ENCODE data around the gene ZBTB20.

The ZBTB20 gene

GRCh38 chr3:114487502-114487901, 659.6 kb downstream of the ZBTB20 start:
- Mint-ChIP-seq H3K4me3 (no peak overlapping the region), H3K27ac (no peak overlapping the region), H3K36me3 (no peaks in the 10 kb centered on the region), H3K9me3 (no peaks in the 10 kb centered on the region), H3K4me1 (no peaks in the 10 kb centered on the region)
- ATAC-seq: no peak
- DNase-seq (ENCODE audit: low spot score in 2 of 2): no peak

GRCh38 chr3:114484919-114485318, 662.2 kb downstream of the ZBTB20 start:
- Mint-ChIP-seq H3K36me3 (no peaks in the 10 kb centered on the region), H3K4me1 (peaks cover 13% of the 10 kb centered on the region), H3K27ac (no peak overlapping the region), H3K9me3 (no peaks in the 10 kb centered on the region), H3K4me3 (no peak overlapping the region)
- ATAC-seq: no peak
- no peak for DNase-seq (ENCODE audit: low spot score in 2 of 2)

GRCh38 chr3:114481113-114481512, 666.0 kb downstream of the ZBTB20 start:
- Mint-ChIP-seq H3K27ac (no peak overlapping the region), H3K4me1 (peaks cover 13% of the 10 kb centered on the region), H3K4me3 (no peak overlapping the region), H3K36me3 (no peaks in the 10 kb centered on the region), H3K9me3 (no peaks in the 10 kb centered on the region)
- DNase-seq (ENCODE audit: low spot score in 2 of 2) (no peak), ATAC-seq (peak; percentile 58)

- H3K4me3 Mint-ChIP-seq: no peak overlapping the region
- H3K9me3 Mint-ChIP-seq: no peaks in the 10 kb centered on the region
- H3K36me3 Mint-ChIP-seq: no peaks in the 10 kb centered on the region
- DNase-seq (ENCODE audit: low spot score in 2 of 2): no peak
- no peak overlapping the region for H3K27ac Mint-ChIP-seq
- H3K4me1 Mint-ChIP-seq: peaks cover 13% of the 10 kb centered on the region
- no peak for ATAC-seq
These were observed 666.6 kb downstream of the ZBTB20 start for GRCh38 chr3:114480442-114480841.

- Mint-ChIP-seq H3K4me1 (peaks cover 13% of the 10 kb centered on the region), H3K9me3 (no peaks in the 10 kb centered on the region), H3K27ac (no peak overlapping the region), H3K36me3 (no peaks in the 10 kb centered on the region), H3K4me3 (no peak overlapping the region)
- no peak for DNase-seq (ENCODE audit: low spot score in 2 of 2)
- ATAC-seq: no peak
These were observed 668.3 kb downstream of the ZBTB20 start for GRCh38 chr3:114478801-114479200.

GRCh38 chr3:114476511-114476910, 670.6 kb downstream of the ZBTB20 start:
- H3K36me3 Mint-ChIP-seq: no peaks in the 10 kb centered on the region
- no peak overlapping the region for H3K4me3 Mint-ChIP-seq
- ATAC-seq (no peak), DNase-seq (ENCODE audit: low spot score in 2 of 2) (no peak)
- no peaks in the 10 kb centered on the region for H3K9me3 Mint-ChIP-seq
- peaks cover 5% of the 10 kb centered on the region for H3K4me1 Mint-ChIP-seq
- H3K27ac Mint-ChIP-seq: no peak overlapping the region

- H3K27ac Mint-ChIP-seq: no peak overlapping the region
- ATAC-seq: no peak
These were observed 675.6 kb downstream of the ZBTB20 start for GRCh38 chr3:114471478-114471877.

GRCh38 chr3:114469070-114469469, 678.0 kb downstream of the ZBTB20 start:
- DNase-seq (ENCODE audit: low spot score in 2 of 2) (no peak), ATAC-seq (no peak)
- Mint-ChIP-seq H3K36me3 (no peaks in the 10 kb centered on the region), H3K27ac (no peak overlapping the region), H3K4me1 (no peaks in the 10 kb centered on the region), H3K4me3 (no peak overlapping the region), H3K9me3 (no peaks in the 10 kb centered on the region)

More at GRCh38 chr3:114471478-114471877, 675.6 kb downstream of the ZBTB20 start:
- DNase-seq (ENCODE audit: low spot score in 2 of 2): no peak
- no peaks in the 10 kb centered on the region for H3K4me1 Mint-ChIP-seq
- H3K9me3 Mint-ChIP-seq: no peaks in the 10 kb centered on the region
- no peak overlapping the region for H3K4me3 Mint-ChIP-seq
- H3K36me3 Mint-ChIP-seq: no peaks in the 10 kb centered on the region

- no peak for ATAC-seq
- Mint-ChIP-seq H3K9me3 (no peaks in the 10 kb centered on the region), H3K27ac (no peak overlapping the region), H3K36me3 (no peaks in the 10 kb centered on the region), H3K4me1 (no peaks in the 10 kb centered on the region), H3K4me3 (no peak overlapping the region)
- no peak for DNase-seq (ENCODE audit: low spot score in 2 of 2)
These were observed 680.3 kb downstream of the ZBTB20 start for GRCh38 chr3:114466816-114467215.

GRCh38 chr3:114466251-114466650, 680.8 kb downstream of the ZBTB20 start:
- no peaks in the 10 kb centered on the region for H3K4me1 Mint-ChIP-seq
- no peaks in the 10 kb centered on the region for H3K36me3 Mint-ChIP-seq
- no peak for ATAC-seq
- no peak overlapping the region for H3K27ac Mint-ChIP-seq
- no peaks in the 10 kb centered on the region for H3K9me3 Mint-ChIP-seq
- no peak for DNase-seq (ENCODE audit: low spot score in 2 of 2)
- H3K4me3 Mint-ChIP-seq: no peak overlapping the region

- peak; percentile 75 for ATAC-seq
- Mint-ChIP-seq H3K36me3 (no peaks in the 10 kb centered on the region), H3K27ac (no peak overlapping the region), H3K4me1 (no peaks in the 10 kb centered on the region), H3K9me3 (no peaks in the 10 kb centered on the region), H3K4me3 (no peak overlapping the region)
- no peak for DNase-seq (ENCODE audit: low spot score in 2 of 2)
These were observed 682.5 kb downstream of the ZBTB20 start for GRCh38 chr3:114464548-114464947.

GRCh38 chr3:114462750-114463149, 684.3 kb downstream of the ZBTB20 start:
- no peak for ATAC-seq
- H3K27ac Mint-ChIP-seq: no peak overlapping the region
- H3K4me3 Mint-ChIP-seq: no peak overlapping the region
- H3K9me3 Mint-ChIP-seq: no peaks in the 10 kb centered on the region
- H3K4me1 Mint-ChIP-seq: no peaks in the 10 kb centered on the region
- no peaks in the 10 kb centered on the region for H3K36me3 Mint-ChIP-seq
- DNase-seq (ENCODE audit: low spot score in 2 of 2): no peak

GRCh38 chr3:114460459-114460858, 686.6 kb downstream of the ZBTB20 start:
- Mint-ChIP-seq H3K36me3 (no peaks in the 10 kb centered on the region), H3K4me1 (no peaks in the 10 kb centered on the region), H3K9me3 (no peaks in the 10 kb centered on the region), H3K4me3 (no peak overlapping the region), H3K27ac (no peak overlapping the region)
- DNase-seq (ENCODE audit: low spot score in 2 of 2) (no peak), ATAC-seq (no peak)

- DNase-seq (ENCODE audit: low spot score in 2 of 2) (no peak), ATAC-seq (no peak)
- H3K4me1 Mint-ChIP-seq: no peaks in the 10 kb centered on the region
These were observed 690.3 kb downstream of the ZBTB20 start for GRCh38 chr3:114456742-114457141.

GRCh38 chr3:114455432-114455831, 691.7 kb downstream of the ZBTB20 start:
- no peak for ATAC-seq
- no peak overlapping the region for H3K4me3 Mint-ChIP-seq

More at GRCh38 chr3:114456742-114457141, 690.3 kb downstream of the ZBTB20 start:
- H3K36me3 Mint-ChIP-seq: no peaks in the 10 kb centered on the region
- H3K27ac Mint-ChIP-seq: no peak overlapping the region
- no peak overlapping the region for H3K4me3 Mint-ChIP-seq
- no peaks in the 10 kb centered on the region for H3K9me3 Mint-ChIP-seq

GRCh38 chr3:114454551-114455251, 692.4 kb downstream of the ZBTB20 start:
- H3K4me3 Mint-ChIP-seq: no peak overlapping the region
- ATAC-seq: peak; percentile 28
- no peak for DNase-seq (ENCODE audit: low spot score in 2 of 2)
- no peaks in the 10 kb centered on the region for H3K36me3 Mint-ChIP-seq
- no peaks in the 10 kb centered on the region for H3K9me3 Mint-ChIP-seq
- no peaks in the 10 kb centered on the region for H3K4me1 Mint-ChIP-seq
- H3K27ac Mint-ChIP-seq: no peak overlapping the region

More at GRCh38 chr3:114455432-114455831, 691.7 kb downstream of the ZBTB20 start:
- H3K4me1 Mint-ChIP-seq: no peaks in the 10 kb centered on the region
- no peaks in the 10 kb centered on the region for H3K9me3 Mint-ChIP-seq
- DNase-seq (ENCODE audit: low spot score in 2 of 2): no peak
- no peak overlapping the region for H3K27ac Mint-ChIP-seq
- H3K36me3 Mint-ChIP-seq: no peaks in the 10 kb centered on the region
